K562 (cell line): ENCODE results near the gene MCM7. TPM values are rescaled to one million over a fixed set of nuclear protein-coding genes. Genes with fewer than 3 reads are reported as not detected.

Source experiments
- CTCFL ChIP-seq: IDR thresholded peaks from 2 replicates; pipeline ENCODE4 v1.6.1; 2011; ENCODE audit warnings: borderline replicate concordance, low read depth, mild to moderate bottlenecking, moderate library complexity, low read length; ENCODE audit not compliant: insufficient read depth, poor library complexity, severe bottlenecking
- ESRRA ChIP-seq: fragments of 450-650 bp; IDR thresholded peaks from 2 replicates; pipeline ENCODE4 v1.6.1; 2014; ENCODE audit warnings: low read depth, mild to moderate bottlenecking, moderate library complexity, borderline replicate concordance
- ETV5 ChIP-seq: sonication (generic); formaldehyde crosslinking; IDR thresholded peaks from 2 replicates; pipeline ENCODE4 v1.4.0; 2020; ENCODE audit warnings: low read depth, mild to moderate bottlenecking, missing genetic modification reagents
- FOXJ2 ChIP-seq: fragments of 200-800 bp; sonication (Bioruptor generic); IDR thresholded peaks from 2 replicates; pipeline ENCODE4 v1.6.1; 2016; ENCODE audit warnings: missing genetic modification characterization, missing compliant biosample characterization
- HMGXB4 ChIP-seq: sonication (generic); formaldehyde crosslinking; IDR thresholded peaks from 2 replicates; pipeline ENCODE4 v1.8.1; 2023; ENCODE audit warnings: mild to moderate bottlenecking, missing genetic modification reagents
- KAT7 ChIP-seq: sonication (generic); formaldehyde crosslinking; IDR thresholded peaks from 2 replicates; pipeline ENCODE4 v1.8.0; 2022; ENCODE audit warnings: missing genetic modification reagents, mild to moderate bottlenecking, borderline replicate concordance
- MAX ChIP-seq: sonication (generic); formaldehyde crosslinking; IDR thresholded peaks from 2 replicates; pipeline ENCODE4 v1.9.0; 2022; ENCODE audit warnings: mild to moderate bottlenecking, missing genetic modification reagents
- MEIS2 ChIP-seq: fragments of 450-650 bp; IDR thresholded peaks from 2 replicates; pipeline ENCODE4 v1.6.1; 2014; ENCODE audit warnings: mild to moderate bottlenecking; ENCODE audit not compliant: partially characterized antibody
- NR2C1 ChIP-seq, 2 experiments: fragments of 450-650 bp; IDR thresholded peaks; 2 replicates each; pipeline ENCODE4 v1.6.1; 2017; ENCODE audit warnings: mild to moderate bottlenecking in 2 of 2, antibody characterized with exemption in 1 of 2, inconsistent platforms in 1 of 2, missing compliant biosample characterization in 1 of 2, missing genetic modification characterization in 1 of 2
- NR2C2 ChIP-seq, 2 experiments: fragments of 200-800 bp in 1 of 2; sonication (Bioruptor generic) in 1 of 2; sonication (generic) in 1 of 2; formaldehyde crosslinking in 1 of 2; IDR thresholded peaks; 2 replicates each; pipeline versions ENCODE4 v1.6.1 to v1.8.0; 2016 to 2022; ENCODE audit warnings: mild to moderate bottlenecking in 1 of 2, missing compliant biosample characterization in 1 of 2, missing genetic modification characterization in 1 of 2, missing genetic modification reagents in 1 of 2
- SREBF2 ChIP-seq: sonication (generic); formaldehyde crosslinking; IDR thresholded peaks from 2 replicates; pipeline ENCODE4 v1.4.0; 2020; ENCODE audit warnings: mild to moderate bottlenecking, missing genetic modification reagents
- TAF7 ChIP-seq: fragments of 450-650 bp; IDR thresholded peaks from 2 replicates; pipeline ENCODE4 v1.6.1; 2016; ENCODE audit warnings: missing genetic modification characterization, missing compliant biosample characterization
- THAP12 ChIP-seq: fragments of 250-450 bp; sonication (Bioruptor Pico); IDR thresholded peaks from 2 replicates; pipeline ENCODE4 v1.9.0; 2021; ENCODE audit warnings: mild to moderate bottlenecking, inconsistent platforms
- ZBTB49 ChIP-seq: sonication (generic); formaldehyde crosslinking; IDR thresholded peaks from 2 replicates; pipeline ENCODE4 v1.8.0; 2022; ENCODE audit warnings: missing genetic modification reagents, mild to moderate bottlenecking, borderline replicate concordance
- ZNF408 ChIP-seq: fragments of 250-450 bp; sonication (Bioruptor Pico); IDR thresholded peaks from 2 replicates; pipeline ENCODE4 v1.4.0; 2020; ENCODE audit warnings: low read depth, mild to moderate bottlenecking, moderate library complexity
- ZNF589 ChIP-seq: fragments of 200-800 bp; sonication (Bioruptor generic); IDR thresholded peaks from 2 replicates; pipeline ENCODE4 v1.6.1; 2016; ENCODE audit warnings: low read depth, missing genetic modification characterization, missing compliant biosample characterization
- polyA plus RNA-seq, 8 experiments: library from polyadenylated mRNA; depleted of rRNA in 4 of 8; stranded (reverse) in 5 of 8; unstranded in 3 of 8; fragments of >200 nt; fragmentation: Nextera tagmentation in 2 of 8; fragmentation: Illumina TruSeq in 1 of 8; extraction: Ambion mirVana in 2 of 8; extraction: Trizol in 1 of 8; gene quantifications; 2 replicates each; pipeline versions ENCODE4 v1.2.1 to v1.2.3, GENCODE V29; 2011 to 2014; ENCODE audit warnings: inconsistent platforms in 1 of 8, missing spikeins in 1 of 8
- total RNA-seq, 7 experiments: library from RNA; depleted of rRNA in 6 of 7; stranded (reverse); fragments of >200 nt in 6 of 7; fragmentation: Illumina TruSeq in 2 of 7; extraction: Trizol in 2 of 7; gene quantifications; 2 replicates each; pipeline versions ENCODE4 v1.2.1 to v1.2.3, GENCODE V29; 2011 to 2021; ENCODE audit warnings: low replicate concordance in 1 of 7

Gene MCM7
- total and polyA plus RNA-seq, 9 of the 15 experiments (the other 6 are each of a cell fraction or from before 2014, with no cell fraction given) = 329 to 856 (median 437) TPM

GRCh38 chr7:100065452-100066186 is 35.6 kb downstream of the MCM7 start (continued):
- TF ChIP-seq KAT7 (CRISPR knock-in tag) (no peak), ZNF408 (CRISPR knock-in tag) (no peak), ZNF589 (CRISPR knock-in tag) (no peak), ESRRA (no peak), HMGXB4 (CRISPR knock-in tag) (no peak), TAF7 (no peak), THAP12 (no peak), MAX (CRISPR knock-in tag) (0 out of 2 replicates have a peak, but pooled peaks have one; percentile 35), MEIS2 (no peak), ETV5 (peak; percentile 50; the same call in 1 of the 2 replicates), FOXJ2 (tag) (no peak), SREBF2 (0 out of 2 replicates have a peak, but pooled peaks have one; percentile 38), NR2C1 (IDR thresholded peaks at IDR 0.05) (peak; percentile 81), NR2C1 (tag; IDR thresholded peaks at IDR 0.05) (peak; percentile 76), ZBTB49 (CRISPR knock-in tag) (no peak), NR2C2 (CRISPR knock-in tag; IDR thresholded peaks at IDR 0.05) (no peak), NR2C2 (tag; IDR thresholded peaks at IDR 0.05) (0 out of 2 replicates have a peak, but pooled peaks have one; percentile 27), CTCFL (no peak)
